HG02885 (cell line): ENCODE results near the gene IFIT1B.
"Not testable (repeated sequence)": the region's sequence is repeated elsewhere in the genome, so short reads cannot be mapped to it uniquely, and the experiment has no call there.

Experiments
- ATAC-seq: cut with Tn5 transposase; IDR thresholded peaks from one replicate; pipeline ENCODE4 v1.9.1; 2021; ENCODE audit warnings: mild to moderate bottlenecking; ENCODE audit not compliant: unreplicated experiment, poor library complexity

The IFIT1B gene

DNA sequence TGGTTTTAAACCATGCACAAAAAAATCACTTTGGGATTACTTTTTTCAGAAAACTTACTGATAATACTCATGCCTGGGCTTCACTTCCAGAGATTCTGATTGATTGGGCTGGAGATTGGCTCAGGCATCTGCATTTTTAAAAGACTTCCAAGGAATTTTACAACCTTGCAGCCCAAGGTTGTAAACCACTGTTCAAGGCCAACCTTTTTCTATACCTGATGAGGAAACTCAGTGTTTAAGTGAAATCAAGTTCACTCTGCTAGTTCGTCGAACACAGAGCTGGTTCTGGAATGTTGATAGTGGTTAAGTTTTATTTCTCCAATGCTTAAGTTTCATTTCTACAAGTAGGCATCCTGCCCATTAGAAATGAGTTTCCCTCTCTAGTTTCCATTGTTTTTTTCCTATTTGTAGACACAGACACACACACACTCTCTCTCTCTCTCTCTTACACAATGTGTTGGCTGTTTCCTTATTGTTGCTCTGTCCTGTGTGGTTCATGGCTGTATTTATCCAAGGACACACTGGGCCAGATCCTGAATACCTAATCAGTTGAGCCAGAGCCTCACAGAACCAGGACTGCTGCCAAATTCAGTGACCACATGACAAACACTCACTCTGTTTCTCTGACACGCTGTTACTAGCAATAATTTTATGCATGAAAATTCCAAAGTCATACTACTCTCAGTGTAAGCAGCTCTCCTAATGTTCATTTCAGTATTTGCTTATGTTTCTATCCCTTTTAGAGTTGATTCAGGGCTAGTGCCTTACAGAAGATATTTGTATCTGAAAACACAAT is 3.7 kb upstream of the IFIT1B start:
- no peak for ATAC-seq

DNA sequence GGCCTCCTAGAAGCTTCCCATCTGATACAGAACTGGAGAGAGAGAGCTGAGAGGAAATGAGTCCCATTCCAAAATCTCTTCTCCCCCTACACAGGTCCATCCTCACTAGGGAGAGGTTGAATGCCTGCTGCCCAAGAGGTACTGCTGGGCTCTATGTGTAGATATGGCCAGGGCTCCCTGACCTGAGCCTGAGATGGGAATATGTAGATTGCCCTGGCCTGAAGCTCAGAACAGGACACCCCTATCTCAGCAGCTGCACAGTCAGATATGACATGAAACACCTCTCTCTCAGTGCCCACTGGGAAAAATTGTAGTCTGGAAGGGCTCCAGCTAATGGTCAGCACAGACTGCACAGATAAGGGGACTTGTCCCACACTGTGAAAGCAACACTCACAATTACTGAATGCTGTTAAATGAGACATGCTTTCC is 3.1 kb upstream of the IFIT1B start:
- ATAC-seq: no peak

DNA sequence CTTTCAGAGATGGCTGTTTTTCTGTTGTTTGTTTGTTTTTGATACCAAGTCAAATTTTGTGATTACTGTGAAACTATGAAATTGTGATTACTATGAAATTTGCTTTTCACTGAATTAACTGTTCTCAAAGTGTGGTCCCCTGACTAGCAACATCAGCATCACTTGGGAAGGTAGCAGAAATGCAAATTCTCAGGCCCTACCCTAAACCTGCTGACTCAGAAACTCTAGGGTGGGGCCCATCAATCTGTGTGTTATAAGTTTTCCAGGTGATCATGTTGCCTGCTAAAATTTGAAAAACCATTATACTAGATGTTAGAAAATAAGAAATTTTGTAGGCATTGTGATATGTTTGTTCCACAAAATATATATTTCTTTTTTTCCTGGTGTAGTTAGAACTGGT is 1.2 kb downstream of the IFIT1B start:
- no peak for ATAC-seq

DNA sequence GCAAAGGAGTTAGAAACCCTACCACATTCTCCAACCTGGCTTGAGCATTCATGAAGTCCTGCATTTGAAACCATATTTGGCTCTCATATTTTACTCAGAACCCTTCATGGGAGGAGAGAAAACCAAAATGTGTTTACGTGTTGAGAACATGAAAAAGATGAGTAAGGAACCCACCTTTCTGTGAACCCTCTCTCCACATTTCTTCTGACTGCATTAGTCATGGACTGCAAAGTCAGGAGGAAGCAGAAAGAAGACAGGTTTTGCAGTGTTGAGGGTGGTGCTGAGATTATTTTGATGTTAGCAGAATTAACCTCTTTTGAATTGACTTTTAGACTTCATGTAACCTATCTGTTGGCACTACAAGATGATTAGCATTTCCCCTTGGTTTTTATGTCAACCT is 4.9 kb downstream of the IFIT1B start:
- no peak for ATAC-seq

DNA sequence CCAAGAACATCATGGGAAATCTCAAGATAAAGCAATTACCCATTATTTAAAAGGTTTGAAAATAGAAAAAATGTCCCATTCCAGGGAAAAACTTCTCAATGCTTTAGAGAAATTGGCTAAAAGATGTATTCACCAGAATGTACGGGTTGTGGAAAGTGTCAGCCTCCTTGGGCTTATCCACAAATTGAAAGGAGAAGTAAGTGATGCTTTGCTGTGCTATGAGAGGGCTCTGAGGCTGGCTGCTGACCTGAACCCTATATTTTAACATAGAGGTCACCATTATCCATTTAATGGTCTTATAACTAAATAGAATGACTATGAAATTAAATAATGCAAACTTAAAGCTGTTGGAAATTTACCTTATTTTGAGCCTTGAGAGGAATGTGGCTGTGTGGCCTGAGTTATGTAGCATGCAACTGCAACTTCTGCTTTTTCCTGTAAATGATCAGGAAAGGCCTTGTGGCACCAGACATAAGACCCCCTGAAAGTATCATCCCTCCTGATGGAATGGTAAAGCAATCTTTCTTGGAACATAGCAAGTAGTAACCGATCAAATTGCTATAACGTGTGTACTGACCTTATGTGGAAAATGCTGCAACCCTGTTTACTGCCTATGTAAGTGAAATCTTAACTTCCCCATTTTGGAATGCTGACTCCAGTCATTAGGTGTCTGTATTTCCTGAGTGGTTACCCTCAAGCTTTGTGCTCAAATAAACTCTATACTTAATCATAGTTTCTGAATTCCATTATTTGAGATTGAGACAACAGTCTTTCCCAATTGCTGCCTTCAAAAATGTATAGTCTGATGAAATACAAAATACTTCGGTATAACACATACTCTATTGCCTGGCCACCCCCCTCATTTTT is 6.9 kb downstream of the IFIT1B start:
- no peak for ATAC-seq

DNA sequence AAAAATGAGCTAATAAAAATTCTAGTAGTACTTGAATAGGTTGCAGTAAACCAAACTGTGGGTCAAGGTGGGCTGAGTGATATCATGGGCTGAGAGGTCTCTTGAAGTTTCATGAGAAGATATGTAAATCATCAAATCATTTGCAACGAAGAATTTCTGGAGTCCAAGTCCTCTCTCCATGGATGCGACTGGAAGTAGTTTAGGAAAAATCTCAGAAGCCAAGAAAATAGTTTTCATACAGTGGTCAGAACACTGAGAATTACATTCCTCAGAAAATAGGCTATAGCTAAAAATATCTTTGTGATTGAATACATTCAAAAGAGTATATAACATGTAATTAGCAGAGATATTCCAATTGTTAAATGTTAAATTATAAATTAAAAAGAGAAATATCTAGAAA is 10.9 kb downstream of the IFIT1B start:
- no peak for ATAC-seq

DNA sequence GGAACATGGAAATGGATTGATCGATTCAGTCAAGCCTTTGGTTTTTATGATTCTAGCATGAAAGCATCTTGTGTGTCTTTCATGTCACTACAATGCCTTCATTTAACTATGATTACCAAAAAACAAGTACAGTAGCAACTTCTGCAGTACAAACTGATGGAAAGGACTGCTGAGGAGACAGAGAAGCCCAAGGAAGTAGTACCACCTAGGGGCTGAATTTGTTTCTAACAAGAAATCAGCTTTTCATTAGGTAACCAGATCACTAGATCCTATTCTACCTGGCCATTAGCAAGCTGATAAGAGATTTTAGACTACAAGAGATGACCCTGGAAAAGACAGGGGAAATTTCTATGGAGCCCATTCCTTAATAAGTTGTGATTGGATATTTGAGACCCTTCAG is 11.4 kb downstream of the IFIT1B start:
- ATAC-seq: no peak

DNA sequence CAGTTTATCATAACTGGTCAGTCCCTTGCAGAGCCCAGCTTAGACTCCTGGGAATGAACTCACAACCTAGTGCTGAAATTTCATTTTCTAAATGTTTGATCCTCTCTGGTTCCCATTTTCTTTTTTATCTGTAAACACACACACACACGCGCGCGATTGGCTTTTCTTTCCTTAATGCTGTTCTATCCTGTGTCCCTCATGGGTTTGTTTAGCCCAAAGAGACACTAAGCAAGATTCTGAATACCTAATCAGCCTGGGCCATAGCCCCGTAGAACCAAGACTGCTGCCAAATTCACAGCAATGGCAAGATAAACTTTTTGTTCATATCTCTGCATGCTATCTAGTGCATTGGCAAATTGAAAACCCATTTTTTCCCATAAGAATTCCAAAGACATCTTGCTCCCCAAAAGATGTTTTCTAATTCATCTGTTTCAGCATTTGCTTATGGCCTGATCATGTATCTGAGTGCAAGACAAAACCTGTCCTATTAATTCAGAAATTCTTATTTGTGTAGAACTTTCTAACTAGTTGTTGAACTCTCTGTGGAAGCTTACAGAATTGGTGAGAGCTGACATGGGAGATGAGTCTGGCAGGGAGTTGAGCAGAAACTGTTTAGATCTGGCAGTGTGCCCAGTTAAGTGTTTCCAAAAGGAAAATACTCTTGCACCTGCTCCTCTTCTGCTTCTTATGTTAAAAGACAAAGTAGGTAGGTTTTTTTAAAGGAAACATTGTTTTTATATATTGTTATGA is 12.8 kb downstream of the IFIT1B start:
- no peak for ATAC-seq

DNA sequence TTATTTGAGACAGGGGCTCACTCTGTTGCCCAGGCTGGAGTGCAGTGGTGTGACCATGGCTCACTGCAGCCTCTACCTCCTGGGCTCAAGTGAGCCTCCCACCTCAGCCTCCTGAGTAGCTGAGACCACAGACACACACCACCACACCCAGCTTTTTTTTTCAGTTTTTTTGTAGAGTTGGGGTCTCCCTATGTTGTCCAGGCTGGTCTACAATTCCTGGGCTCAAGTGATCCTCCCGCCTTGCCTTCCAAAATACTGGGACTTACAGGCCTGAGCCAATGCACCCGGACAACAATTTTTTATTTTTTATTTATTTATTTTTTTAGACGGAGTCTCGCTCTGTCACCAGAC is 13.3 kb downstream of the IFIT1B start:
- ATAC-seq: not testable (repeated sequence)

DNA sequence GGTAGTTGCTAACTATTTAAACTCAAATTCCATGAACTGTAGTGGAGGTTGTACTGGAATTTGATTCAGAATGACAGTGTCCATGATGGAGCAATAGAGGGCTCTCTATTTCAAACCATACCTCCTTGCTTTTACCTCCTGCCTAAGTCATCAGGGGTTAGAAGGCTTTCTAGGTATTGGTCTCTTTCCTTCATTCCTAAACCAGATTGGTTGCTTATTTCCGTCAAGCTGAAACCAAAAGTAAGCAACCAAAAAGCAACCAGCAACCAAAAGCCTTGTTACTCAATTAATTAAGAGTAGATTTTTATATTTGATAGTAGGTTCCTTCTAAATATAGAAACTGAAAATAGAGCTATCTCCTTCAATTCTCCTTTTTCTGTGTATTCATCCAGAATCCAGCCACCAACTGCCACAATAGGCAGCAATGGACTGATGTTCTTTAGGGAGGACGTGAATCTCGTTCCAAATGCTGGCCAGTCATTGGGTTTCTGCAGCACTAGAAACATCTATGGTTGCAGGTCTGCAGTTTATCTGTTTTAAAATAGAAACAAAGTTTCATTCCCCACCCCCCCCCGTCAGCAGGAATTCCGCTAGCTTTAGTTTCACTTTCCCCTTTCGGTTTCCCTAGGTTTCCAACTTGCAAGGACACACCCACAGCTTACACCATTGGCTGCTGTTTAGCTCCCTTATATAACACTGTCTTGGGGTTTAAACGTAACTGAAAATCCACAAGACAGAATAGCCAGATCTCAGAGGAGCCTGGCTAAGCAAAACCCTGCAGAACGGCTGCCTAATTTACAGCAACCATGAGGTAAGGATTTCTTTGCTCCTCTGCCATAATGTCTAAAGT is 14.3 kb downstream of the IFIT1B start, which contains the start of gene IFIT1:
IFIT1 (plus strand) TSS at position 717 of the 850 bp plus-strand sequence; CDS start at position 807, 90 bp downstream.
- peak; percentile 76 for ATAC-seq

DNA sequence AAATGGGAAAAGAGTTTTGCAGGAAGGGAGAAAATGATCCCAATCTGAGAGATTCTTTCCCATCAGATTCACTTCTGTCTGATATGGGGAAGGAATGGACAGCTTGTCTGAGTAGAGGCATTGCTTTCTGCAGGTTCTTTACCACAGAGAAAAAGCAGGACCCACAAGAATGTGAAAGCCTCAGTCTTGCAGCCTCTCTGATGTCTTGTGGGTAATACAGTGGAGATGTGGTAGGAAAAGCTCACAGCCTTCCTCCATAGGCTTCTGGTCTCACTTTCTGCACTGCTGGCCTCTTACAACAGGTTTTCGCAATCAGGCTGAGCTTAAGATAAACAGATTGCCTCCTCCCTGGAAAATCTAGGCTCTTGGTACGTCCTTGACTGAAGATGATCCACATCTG is 15.1 kb downstream of the IFIT1B start:
- ATAC-seq: no peak

DNA sequence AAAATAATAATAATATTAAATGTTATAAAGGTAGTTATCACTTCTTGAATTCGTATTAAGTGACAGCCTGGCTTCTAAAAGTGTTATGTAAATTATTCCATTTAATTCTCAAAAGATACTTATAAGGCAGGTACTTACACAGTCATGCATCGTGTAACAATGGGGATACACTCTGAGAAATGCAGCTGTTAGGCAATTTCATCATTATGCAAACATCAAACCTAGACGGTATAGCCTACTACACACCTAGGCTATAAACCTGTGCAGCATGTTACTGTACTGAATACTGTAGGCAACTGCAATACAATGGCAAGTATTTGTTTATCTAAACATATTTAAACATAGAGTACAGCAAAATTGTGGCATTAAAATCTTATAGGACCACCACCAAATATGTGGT is 16.0 kb downstream of the IFIT1B start:
- ATAC-seq: no peak

DNA sequence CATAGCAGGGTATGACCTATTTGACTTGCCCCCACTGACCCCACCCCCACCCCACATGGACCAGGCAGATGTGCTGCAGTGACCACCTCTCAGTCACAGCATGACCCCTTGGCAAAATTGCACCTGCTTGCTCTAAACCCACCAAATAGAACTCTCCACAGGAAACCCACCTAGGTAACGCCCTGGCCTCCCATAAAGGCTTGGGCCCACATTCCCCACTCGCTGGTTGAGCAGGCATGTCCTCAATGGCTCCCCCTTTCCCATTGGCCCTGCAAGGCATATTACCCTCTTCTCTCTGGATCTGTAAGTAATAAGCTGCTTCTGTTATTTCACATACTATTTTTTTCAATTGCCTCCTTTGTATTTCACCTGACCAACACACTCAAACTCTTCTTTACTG is 17.3 kb downstream of the IFIT1B start:
- no peak for ATAC-seq

DNA sequence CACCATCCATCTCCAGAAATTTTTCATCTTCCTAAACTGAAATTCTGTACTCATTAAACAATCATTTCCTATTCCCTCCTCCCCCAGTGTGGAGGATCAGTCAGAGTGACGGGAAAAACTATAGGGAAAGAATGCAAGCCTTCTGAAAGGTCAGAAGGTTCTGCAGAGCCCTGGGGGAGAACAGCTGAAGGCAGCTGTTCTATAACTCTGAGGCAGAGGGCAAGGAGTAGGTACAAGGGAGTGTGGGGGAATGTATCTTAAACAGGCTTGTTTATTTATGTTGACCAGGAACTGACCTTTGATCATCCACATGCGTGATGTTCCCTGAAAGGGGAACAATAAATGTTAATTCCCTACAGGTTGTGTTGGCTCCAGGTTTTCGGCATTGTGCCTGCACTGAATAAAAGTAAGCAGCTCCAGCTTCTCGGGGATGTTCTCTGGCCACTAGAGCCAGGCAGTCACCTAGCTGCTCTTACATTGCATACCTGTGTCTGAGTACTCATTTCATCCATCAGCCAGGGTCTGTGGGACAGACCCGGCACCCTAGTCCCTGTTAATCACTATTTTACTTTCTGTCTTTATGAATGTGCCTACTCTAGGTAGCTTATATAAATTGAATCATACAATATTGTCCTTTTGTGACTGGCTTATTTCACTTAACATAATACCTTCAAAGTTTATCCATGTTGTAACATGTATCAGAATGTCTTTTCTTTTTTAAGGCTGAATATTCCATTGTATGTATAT is 20.3 kb downstream of the IFIT1B start:
- no peak for ATAC-seq

DNA sequence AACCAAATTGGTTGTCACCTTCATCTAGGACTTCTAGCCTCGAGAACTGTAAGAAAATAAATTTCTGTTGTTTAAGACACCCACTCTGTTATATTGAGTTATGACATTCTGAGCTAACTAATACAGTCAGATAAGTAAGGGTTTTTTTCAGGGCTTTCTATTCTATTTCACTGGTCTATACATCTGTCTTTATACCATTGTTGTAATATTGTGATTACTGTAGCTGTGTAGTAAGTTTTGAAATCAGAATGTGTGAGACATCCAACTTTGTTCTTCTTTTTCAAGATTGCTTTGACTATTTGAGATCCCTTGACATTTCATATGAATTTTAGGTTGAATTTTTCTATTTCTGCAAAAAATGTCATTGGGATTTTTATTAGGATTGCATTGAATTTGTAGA is 22.1 kb downstream of the IFIT1B start:
- ATAC-seq: no peak

DNA sequence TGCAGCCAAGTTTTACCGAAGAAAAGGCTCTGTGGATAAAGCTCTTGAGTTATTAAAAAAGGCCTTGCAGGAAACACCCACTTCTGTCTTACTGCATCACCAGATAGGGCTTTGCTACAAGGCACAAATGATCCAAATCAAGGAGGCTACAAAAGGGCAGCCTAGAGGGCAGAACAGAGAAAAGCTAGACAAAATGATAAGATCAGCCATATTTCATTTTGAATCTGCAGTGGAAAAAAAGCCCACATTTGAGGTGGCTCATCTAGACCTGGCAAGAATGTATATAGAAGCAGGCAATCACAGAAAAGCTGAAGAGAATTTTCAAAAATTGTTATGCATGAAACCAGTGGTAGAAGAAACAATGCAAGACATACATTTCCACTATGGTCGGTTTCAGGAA is 25.2 kb downstream of the IFIT1B start:
- ATAC-seq: no peak

DNA sequence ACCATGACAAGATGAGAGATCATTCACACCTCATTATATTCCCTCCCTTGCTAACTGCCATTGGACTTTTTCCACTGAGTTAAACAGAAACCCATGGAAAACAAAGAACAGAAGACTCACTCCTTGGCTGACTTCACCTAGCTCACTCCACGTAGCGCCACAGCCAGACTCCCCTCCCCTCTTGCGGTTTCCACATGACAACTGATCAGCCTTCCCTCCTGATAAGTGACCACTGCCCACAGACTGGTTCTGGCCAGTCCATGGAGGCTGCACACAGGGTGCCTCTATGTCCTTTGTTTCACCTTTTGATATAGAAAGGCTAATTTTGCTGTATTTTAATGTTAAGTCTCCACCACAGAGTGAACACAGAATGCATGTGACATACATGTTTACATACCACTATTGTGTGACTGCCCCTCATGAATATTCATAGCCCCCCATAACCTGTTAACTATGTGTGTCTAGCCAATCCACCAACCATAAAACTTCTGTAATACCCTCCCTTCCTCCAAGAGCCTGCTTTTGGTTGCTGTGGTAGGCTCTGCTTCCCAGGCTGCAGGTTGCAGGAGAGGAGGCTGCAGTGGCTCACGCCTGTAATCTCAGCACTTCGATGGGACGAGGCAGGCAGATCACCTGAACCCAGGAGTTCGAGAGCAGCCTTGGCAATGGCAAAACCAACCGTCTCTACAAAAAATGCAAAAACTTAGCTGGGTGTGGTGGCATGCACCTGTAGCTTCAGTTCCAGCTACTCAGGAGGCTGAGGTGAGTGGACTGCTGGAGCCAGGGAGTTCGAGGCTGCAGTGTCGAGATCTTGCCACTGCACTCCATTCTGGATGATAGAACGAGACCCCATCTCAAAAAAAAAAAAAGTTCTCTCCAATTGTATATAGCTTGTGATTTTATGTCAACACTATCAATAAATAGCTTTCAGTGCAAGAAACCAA is 26.5 kb downstream of the IFIT1B start:
- no peak for ATAC-seq

DNA sequence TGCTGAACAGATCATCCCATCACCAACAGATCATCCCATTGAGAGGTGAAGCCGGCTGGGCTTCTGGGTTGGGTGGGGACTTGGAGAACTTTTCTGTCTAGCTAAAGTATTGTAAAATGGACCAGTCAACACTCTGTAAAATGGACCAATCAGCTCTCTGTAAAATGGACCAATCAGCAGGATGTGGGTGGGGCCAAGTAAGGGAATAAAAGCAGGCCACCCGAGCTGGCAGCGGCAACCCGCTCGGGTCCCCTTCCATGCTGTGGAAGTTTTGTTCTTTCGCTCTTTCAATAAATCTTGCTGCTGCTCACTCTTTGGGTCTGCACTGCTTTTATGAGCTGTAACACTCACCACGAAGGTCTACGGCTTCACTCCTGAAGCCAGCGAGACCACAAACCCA is 28.3 kb downstream of the IFIT1B start:
- ATAC-seq: not testable (repeated sequence)
